GM18858 (cell line): Measurements from ENCODE around the gene NRAP.

Experiments used
- ATAC-seq: cut with Tn5 transposase; IDR thresholded peaks from one replicate; pipeline ENCODE4 v1.9.1; 2021; ENCODE audit not compliant: unreplicated experiment

NRAP gene

DNA sequence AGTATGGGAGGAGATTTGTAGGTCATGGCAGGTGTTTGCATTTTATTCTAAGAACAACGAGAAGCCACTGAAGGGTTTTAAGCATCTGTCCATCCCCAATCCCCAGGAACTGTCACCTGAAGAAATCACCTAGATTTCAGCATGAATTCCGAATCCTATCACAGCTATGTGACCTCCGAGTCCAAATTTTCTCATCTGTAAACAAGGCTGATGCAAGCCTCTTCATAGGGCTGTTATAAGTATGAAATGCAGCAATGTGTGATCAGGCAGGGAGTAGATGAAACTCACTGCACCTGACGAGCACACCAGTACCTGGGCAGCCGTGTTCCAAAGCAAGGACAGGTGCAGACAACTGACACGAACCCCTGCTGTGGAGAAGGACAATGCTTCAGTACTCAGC, 97.0 kb downstream of the NRAP start:
- no peak for ATAC-seq

DNA sequence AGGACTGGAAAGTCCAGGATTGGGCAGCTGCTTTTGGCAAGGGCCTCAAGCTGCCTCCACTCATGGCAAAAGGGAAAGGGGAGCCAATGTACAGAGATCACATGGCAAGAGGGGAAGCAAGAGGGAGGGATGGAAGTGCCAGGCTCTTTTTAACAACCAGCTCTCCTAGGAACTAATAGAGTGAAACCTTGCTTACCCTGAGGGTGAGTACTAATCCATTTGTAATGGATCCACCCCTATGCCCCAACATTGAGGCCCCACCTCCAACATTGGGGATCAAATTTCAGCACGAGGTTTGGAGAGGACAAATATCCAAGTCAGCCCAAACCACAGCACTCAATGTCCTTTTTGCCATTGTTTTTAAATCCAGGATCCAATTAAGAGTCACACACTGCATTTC, 98.5 kb downstream of the NRAP start:
- no peak for ATAC-seq

DNA sequence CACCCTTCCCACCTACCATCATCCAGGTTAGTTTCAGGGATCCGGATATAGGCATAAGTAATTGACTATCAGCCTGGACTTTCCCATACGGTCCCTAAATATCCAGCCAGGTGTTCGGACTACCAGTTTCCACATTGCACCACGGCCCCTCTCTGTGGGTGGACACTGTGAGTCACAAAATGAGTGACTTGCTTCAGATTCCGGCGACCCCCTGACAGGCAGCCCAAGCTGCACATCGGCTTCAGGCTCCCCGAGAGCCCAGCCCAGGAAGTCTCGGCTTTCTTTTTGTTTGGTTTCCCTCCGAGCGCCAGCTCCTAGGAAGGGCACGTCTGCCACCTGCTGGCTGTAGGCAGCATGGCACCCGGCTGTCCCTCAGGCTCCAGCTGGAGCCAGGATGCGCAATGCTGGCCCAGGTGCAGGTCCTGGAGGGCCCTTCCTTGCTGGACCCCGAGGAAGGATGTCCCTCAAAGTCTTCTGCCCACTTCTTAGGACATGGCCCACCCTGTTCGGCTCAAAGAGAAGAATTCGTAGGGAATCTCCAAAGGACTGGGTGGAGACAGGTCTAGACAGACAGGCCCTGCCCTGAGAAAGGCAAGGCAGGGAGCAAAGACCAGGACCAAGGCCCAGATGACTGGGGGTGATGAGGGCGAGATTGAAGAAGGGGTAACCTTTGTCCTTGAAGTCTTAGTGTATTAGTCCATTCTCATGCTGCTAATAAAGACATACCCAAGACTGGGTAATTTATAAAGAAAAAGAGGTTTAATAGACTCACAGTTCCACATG, 100.3 kb downstream of the NRAP start:
- ATAC-seq = peak; percentile 92

DNA sequence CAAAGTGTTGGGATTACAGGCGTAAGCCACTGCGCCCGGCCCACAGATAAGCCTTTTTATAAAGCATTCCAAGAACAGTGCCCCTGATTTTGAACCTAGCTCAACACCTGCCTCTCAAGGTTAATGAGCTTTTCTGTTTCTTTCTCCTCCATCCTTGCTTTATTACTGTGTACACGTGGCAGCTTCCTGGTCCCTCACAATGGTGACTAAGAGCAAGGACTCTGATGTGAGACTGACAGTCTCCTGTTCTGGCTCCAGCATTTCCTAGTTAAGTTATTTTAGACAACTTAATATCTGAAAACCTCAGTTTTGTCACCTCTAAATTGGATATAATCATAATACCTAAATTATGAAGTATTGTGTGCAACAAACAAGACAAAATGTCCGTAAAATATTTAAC, 101.1 kb downstream of the NRAP start:
- ATAC-seq = no peak

DNA sequence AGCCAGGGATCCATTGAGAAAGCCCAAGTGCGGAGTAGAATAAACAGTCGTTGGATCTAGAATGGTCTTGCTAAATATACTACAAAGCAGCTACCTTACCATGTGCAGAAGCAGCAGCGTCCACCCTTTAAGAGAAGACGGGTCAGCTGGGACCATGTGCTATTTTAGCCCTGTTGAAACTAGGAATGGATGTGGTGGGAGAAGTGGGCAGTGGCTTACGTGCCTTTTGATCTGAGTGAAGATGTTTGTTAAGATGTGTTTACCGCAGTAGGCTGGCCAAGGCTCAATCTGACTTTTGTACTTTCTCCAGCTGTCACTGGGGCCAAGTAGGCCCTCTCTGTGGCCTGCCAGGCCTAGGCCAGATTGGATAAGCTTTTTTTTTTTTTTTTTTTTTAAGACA, 101.8 kb downstream of the NRAP start:
- no peak for ATAC-seq

DNA sequence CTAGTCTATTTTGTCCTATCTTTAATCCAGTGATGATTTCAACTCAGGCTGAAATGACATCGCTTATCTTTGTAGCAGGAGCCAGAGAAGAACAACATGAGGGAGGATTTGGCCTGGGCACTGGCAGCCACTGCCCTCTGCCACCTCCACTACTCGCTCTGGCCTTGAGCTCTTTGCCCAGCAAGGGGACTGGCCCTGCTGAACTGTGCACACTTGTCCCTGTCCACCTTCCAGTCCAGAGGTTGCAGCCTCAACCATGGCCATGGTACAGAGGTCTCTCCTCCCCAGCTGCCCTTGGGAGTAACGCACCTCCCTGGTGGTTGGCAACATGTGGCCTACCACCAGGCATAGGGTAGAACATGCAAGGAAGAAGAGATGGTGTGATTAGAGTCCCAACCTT, 102.6 kb downstream of the NRAP start:
- ATAC-seq = no peak

DNA sequence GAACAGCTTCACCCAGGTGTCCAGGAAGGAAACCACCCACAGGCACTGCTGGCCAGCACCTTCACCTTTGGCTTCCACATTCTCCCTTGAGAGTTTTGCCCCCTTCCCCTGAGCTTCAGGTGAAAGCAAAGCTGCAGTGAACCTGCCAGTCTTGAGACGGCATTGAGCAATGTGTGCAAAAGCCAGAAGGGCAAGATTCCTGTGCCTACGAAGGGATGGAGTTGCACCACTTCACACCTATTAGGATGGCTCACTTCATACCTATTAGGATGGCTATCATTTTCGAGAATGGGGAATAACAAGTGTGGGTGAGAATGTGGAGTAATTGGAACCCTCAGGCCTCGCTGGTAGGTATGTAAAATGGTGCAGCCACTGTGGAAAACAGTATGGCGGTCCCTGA, 103.8 kb downstream of the NRAP start:
- ATAC-seq = no peak

DNA sequence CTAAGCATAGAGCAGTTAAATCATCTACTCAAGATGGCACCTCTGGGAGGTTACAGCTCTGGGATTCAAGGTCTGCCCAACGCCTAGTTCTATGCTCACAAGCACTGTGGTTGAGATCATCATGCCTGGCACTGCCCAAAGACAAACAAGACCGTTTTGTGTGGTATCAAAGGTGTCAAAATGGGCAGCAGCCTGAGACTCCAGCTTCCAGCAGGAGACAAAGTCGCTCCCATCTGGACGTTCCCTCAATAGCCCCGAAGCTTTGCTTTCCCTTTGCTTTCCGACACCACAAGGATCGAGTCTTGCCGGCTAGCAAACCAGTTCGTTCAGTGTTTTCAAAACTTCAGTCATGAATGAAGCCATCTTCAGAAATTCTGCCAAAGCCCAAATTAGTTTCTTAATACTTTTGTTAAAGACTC, 105.9 kb downstream of the NRAP start:
- no peak for ATAC-seq

DNA sequence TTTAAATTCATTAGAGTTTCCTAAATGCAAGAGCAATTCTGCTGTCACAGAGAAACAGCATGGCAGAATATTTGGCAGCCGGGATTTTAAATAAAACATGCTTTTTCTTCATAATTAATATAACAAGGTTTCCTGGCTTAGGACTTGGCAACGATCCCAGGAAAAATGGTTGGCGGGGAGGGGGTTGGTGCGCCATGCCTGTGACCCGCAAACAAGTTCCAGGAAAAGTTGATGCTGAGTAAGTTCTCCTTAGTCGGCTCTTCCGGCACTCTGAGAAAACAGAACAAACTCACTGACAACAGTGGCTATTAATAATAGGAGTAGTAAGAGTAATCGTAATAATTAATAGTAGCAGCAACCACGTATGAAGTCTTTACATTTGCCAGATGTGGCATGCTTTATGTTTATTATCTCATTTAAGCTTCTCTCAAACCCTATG, 106.4 kb downstream of the NRAP start:
- no peak for ATAC-seq

DNA sequence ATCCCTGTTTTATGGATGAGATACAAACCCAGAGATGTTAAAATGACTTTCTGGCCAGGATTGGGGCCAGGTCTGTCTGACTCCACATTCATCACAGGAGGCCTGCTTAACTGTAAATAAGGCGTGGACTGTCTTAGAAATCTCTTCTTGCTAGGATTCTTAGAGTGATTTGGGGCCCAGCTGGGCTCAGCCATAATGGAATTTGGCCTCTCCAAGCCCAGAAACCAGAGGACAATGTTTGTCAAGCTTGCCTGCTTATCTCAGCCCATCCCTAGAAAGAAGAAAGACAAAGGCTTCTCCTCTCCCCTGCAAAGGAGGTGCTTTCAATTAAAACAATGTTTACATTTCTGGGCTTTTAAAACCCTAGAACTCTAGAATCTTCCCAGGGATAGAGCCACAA, 108.1 kb downstream of the NRAP start:
- ATAC-seq = no peak

DNA sequence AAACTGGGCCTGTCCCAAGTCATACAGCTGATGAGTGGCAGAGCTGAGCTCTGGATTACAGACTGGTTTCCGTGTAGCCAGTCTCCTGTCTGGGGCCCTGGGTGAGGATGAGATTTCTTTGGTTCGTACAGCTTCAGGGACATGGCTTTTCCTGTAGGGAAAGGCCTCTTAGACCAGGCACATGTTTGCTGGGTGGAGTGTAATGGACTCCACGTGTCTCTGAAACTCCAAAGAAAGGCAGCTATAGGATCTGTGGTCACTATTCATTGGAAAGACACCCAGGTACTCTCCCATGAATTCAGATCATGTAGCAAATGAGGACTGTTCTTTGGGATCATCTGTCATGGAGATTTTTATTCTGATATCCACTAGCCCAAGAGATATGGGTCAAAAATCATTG, 108.6 kb downstream of the NRAP start:
- no peak for ATAC-seq

DNA sequence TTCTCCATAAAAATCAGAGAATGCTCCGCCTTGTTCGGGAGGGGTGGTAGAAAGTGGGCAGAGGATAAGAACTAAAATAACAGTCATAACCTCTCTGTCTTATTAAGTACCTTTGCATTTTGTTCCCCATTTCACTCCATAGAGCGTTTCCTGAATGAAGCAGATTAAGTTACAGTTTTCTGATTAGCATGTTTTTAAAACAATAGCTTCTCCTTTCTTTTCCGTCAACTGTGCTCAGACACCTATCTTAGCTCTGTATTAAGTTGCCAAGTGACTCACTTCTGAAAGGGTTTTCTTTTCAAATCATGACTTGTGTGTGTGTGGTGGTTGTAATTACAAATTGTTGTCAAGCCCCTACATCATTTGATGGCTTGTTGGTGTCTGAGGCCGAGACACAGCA, 109.6 kb downstream of the NRAP start:
- ATAC-seq = no peak

DNA sequence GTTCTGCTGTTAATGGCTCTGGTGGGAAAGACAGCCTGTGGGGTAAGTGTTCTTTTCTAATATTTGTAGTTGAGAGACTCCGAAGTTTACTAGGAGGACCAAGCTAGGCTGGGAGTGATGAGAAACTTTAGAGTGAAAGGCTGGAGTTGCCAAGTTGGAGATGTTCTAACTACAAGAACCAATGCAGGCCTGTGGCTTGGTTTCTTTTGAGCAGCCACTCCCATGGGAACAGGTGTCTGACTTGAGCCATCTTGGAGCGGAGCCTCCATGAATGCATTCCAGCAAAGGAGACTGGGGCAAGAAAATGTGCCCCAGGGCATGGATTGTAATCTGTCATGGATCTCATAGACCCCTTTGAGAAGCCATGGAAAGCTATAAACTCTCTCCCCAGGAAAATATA, 110.7 kb downstream of the NRAP start:
- ATAC-seq = no peak

DNA sequence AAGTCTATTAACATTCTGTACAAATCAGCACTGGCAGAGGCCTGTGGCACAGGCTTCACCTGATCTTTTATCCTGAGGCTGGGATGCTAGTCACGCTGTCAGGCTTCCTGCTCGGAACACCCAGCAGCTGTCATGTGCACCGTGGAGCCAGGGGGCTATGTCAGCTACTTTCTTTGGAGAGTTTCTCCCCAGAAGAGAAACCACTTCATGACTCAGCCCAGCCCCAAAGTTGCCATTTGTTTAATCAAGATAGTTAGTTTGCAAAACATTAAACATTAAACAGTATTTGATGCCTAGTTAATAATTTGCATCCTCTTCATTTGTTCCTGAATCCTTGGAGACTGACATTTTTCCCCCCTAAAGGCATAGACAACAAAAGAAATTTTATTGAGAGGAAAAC, 111.1 kb downstream of the NRAP start, which contains the start of gene HABP2:
Gene HABP2, plus strand, starts transcription at position 353 of the 400 bp plus-strand sequence. CDS start 69 bp downstream, outside the sequence.
- no peak for ATAC-seq

DNA sequence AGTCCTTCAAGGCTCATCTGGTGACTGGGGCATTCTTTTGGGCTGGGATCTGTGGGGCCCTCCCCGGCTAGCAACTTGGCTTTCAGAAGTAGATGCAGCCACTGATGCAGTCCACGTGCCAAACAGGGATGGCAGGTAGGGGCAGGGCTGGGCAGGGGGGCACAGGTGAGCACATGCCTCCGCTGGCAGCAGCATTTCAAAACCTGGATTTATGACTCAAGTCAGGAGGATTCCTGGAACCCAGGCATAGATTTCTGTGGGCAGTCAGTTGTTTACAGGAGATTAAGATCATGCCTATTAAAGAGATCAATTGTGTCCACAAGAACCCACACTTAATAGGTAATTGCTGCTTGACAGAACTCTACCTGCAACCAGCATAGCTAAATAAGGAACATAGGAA, 111.8 kb downstream of the NRAP start:
- no peak for ATAC-seq

DNA sequence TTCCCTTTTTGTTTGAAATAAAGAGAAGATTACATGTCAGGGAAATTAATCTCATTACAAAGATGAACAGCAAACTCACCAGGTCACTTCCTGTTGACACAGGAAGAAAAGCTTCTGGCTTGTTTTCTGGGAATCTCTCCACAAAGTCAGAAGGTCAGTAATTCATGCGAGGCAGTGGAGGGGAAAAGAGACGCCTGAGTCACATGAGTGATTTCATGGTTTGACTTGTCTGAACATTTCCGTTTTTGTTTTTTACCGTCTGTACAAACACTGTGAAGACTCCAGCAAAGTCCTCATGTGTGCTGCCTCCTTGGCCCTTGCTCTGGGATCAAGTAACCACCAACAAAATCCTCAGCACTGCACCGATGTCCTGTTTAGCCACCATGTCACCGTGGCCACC, 113.5 kb downstream of the NRAP start:
- ATAC-seq = no peak

DNA sequence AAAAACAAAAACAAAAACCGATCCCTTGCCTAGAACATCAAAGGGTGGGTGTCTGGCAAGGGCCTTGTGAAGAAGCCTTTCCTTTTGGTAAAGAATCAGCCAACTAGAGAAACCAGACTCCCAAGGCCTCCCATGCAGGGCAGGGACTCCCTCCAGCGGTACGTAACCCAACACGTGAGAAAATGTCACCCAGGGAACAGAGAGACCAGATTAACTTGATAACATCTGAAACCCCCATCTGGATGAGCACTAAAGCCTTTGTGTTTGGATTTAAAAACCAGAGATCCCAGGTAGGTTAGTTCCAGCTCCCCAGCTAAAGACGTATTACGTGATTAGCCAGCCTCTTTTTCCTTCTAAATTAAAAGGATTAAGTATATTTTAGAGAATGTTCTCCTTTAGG, 114.0 kb downstream of the NRAP start:
- ATAC-seq = no peak

DNA sequence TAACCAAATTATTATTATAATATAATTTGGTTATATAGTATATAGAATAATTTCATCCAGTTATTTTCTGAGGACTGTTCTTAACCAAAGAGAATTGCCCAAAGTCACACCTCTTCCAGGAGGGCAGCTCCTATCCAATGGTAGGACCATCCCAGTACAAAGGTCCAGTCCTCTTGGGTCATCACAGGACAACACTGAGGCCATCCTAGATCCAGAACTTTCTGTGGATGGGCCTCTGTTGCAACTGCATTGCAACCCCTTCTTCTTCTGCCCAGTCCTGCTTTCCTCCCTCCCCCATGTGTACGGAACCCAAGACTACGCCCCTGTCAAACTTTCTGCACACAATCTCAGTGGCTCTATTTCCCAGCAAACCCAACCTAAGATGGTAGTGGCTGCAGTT, 116.4 kb downstream of the NRAP start:
- ATAC-seq = no peak

DNA sequence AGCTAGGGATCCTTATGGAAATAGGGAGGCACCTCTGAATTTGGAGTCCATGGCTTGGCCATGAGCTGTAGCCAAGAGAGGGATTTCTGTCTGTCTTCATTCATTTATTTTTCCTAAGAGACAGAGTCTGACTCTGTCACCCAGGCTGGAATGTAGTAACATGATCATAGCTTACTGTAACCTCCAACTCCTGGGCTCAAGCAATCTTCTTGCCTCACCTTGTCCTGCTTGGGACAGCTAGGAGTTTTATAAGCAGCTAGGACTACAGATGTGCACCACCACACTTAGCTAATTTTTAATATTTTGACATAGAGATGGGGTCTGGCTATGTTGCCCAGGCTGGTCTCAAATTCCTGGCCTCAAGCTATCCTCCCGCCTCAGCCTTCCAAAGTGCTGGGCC, 119.4 kb downstream of the NRAP start:
- no peak for ATAC-seq

DNA sequence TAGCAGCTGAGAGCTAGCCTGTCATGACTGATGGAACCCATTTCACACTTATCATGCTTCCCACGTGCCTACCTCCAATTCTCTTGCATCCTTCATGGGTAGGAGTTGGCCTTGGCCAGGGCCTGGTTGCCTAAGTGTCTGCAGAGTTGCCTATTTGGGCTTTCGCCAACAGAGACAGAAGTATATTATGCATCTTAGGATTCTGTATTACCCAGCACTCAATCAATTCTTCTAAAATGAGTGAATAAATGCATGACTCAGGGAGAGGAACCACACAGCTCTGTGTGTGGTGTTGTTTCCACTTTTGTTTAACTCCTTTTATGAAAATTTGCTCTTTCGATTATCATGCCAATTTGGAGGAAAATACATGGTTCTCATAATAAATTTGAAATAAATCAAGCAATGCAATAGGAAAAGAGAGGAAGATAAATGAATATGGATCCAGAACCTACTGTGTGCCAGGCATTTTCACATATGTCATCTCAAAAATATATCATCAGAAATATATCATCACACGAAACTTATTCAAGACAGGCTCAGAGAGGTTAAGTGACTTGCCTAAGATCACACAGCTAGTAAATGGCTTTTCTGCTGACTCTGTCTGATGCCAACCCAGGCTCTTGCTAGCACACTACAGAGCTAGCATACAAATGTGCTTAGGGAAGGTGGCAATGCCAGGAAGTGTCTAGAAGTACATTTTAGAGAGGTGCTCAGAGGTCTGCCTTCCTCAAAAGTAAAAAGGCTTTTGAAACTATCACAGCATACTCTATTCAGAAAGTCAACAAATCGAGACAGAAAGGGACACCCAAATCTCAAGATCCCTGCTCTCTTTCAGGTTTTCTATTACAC, 120.5 kb downstream of the NRAP start:
- ATAC-seq = no peak

DNA sequence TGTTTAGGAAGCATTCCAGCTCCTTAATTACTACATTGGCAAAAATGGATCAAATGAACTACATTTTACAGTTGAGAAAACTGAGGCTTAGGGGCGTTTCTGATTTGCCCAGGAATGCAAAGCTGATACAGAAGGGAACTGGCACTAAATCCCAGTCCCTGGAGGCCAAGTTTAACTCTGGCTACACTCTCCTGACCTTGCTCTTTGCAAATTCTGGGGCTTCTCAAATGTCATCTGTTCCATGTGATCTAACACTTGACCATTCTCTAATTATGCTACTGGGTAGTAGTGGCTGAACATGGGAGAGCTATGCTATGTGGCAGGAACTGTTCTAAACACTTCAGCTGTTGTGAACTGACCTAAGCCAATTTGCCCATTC, 122.3 kb downstream of the NRAP start:
- no peak for ATAC-seq

DNA sequence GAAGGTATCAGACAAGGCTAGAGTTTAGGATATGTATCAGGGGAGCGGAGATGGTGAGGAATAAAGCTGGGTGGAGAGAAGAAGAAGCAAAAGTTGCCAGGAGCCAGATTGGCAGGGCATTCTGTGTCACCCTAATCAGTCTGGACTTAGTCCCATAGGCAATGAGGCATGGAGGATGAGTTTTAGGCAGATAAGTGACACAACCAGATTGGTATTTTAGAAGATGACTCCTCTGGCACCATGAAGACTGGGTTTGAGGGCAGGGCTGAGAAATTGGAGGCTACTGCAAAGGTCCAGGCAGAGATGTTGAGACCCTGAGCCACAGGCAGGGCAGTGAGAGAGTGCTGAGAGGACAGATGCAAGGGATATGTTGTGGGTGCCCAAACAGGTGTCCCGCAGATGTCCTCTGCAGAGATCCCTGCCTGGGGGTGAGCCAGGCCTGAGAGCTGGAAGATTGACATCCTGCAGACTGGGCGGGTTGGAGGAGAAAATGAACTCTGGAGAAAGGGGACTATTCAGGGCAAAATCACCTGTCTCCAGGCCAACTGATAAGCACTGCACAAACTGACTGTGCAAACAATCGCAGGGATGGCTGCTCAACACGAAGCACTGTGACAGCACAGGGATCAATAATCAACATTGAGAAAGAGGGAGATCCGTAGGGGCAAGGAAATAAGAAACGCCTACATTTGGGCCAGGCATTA, 122.8 kb downstream of the NRAP start:
- no peak for ATAC-seq
